ENCODE results near the gene ERFE. TPM values are rescaled to one million over a fixed set of nuclear protein-coding genes. Genes with fewer than 3 reads are reported as not detected.

ERFE gene
- total RNA-seq, 1 experiment from 2014 or later: 2.8 TPM

DNA sequence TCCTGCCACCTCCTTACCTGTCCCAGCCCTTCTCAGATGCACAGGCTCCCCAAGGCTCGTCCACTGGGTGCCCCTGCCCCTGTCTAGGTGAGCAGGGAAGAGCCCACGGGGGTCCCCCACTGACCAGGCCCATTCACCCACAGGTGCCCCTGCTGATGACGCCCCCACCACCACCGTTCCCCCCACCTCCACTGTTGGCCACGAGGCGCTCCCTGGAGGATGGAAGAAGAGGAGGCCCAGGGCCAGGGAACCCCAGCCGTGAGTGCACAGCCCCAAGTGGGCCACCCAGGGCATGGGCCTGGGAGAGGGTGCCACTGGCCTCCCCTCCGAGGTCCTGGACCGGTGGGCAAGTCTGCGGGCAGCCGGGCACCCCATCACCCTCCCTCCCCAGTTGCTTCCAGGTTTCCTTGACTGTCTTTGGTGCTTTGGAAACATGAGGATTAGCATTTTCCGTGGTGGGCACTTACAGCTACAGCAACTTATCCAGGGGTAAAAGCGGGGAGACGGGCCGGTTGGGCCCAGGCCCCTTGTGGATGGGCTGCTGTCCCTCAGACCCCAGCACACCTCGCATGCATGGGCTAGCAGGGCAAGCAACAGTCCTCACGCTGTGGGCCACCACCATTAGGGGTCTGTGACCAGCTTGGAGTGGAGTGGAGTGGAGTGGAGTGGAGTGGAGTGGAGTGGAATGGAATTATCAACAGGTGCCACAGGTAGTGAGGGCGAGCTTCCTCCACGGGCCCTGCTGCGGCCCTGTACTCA, 33.5 kb upstream of the ERFE start:
- H4K20me1 ChIP-seq (ENCODE audit: insufficient read depth, low read depth, low read length): no peaks in the 10 kb centered on the region
- no peak overlapping the region for H3K27ac ChIP-seq (ENCODE audit: low read length)
- no peaks in the 10 kb centered on the region for H3K9me3 ChIP-seq (ENCODE audit: low read length)
- no peaks in the 10 kb centered on the region for H3K36me3 ChIP-seq (ENCODE audit: insufficient read depth, low read length)
- H3K79me2 ChIP-seq (ENCODE audit: low read length): no peaks in the 10 kb centered on the region
- no peaks in the 10 kb centered on the region for H3K27me3 ChIP-seq (ENCODE audit: low read length)
- H3K4me1 ChIP-seq (ENCODE audit: low read length): no peaks in the 10 kb centered on the region
- H3K9me2 ChIP-seq (replicated peaks; ENCODE audit: insufficient read depth, low read length): no peaks in the 10 kb centered on the region
- H3K4me2 ChIP-seq (ENCODE audit: low read depth, low read length, poor library complexity, severe bottlenecking): no peak overlapping the region
- no peak overlapping the region for H2AFZ ChIP-seq (ENCODE audit: low read length)
- DNase-seq: no peak
- H3K4me3 ChIP-seq (ENCODE audit: low read length): no peak overlapping the region
- H3K9ac ChIP-seq (ENCODE audit: low read length): no peak overlapping the region

GRCh38 chr2:238126338-238126737, 32.4 kb upstream of the ERFE start:
- no peaks in the 10 kb centered on the region for H3K4me1 ChIP-seq (ENCODE audit: low read length)
- no peaks in the 10 kb centered on the region for H3K27me3 ChIP-seq (ENCODE audit: low read length)
- no peak overlapping the region for H3K4me3 ChIP-seq (ENCODE audit: low read length)
- no peak overlapping the region for H2AFZ ChIP-seq (ENCODE audit: low read length)
- no peaks in the 10 kb centered on the region for H3K36me3 ChIP-seq (ENCODE audit: insufficient read depth, low read length)
- no peaks in the 10 kb centered on the region for H3K9me2 ChIP-seq (replicated peaks; ENCODE audit: insufficient read depth, low read length)
- H3K9me3 ChIP-seq (ENCODE audit: low read length): no peaks in the 10 kb centered on the region
- no peak overlapping the region for H3K4me2 ChIP-seq (ENCODE audit: low read depth, low read length, poor library complexity, severe bottlenecking)
- DNase-seq: no peak
- no peaks in the 10 kb centered on the region for H3K79me2 ChIP-seq (ENCODE audit: low read length)
- H3K9ac ChIP-seq (ENCODE audit: low read length): no peak overlapping the region
- no peak overlapping the region for H3K27ac ChIP-seq (ENCODE audit: low read length)
- H4K20me1 ChIP-seq (ENCODE audit: insufficient read depth, low read depth, low read length): no peaks in the 10 kb centered on the region

- H3K36me3 ChIP-seq (ENCODE audit: insufficient read depth, low read length): no peaks in the 10 kb centered on the region
- no peaks in the 10 kb centered on the region for H3K79me2 ChIP-seq (ENCODE audit: low read length)
- H4K20me1 ChIP-seq (ENCODE audit: insufficient read depth, low read depth, low read length): no peaks in the 10 kb centered on the region
- DNase-seq: no peak
- H3K27me3 ChIP-seq (ENCODE audit: low read length): no peaks in the 10 kb centered on the region
- H3K4me1 ChIP-seq (ENCODE audit: low read length): no peaks in the 10 kb centered on the region
- no peak overlapping the region for H3K9ac ChIP-seq (ENCODE audit: low read length)
- H3K9me3 ChIP-seq (ENCODE audit: low read length): no peaks in the 10 kb centered on the region
- no peak overlapping the region for H2AFZ ChIP-seq (ENCODE audit: low read length)
- no peaks in the 10 kb centered on the region for H3K9me2 ChIP-seq (replicated peaks; ENCODE audit: insufficient read depth, low read length)
- H3K4me2 ChIP-seq (ENCODE audit: low read depth, low read length, poor library complexity, severe bottlenecking): no peak overlapping the region
- no peak overlapping the region for H3K27ac ChIP-seq (ENCODE audit: low read length)
- no peak overlapping the region for H3K4me3 ChIP-seq (ENCODE audit: low read length)
Measured at GRCh38 chr2:238126775-238127164, 32.0 kb upstream of the ERFE start.

GRCh38 chr2:238127165-238128060, 31.4 kb upstream of the ERFE start:
- no peak overlapping the region for H3K4me2 ChIP-seq (ENCODE audit: low read depth, low read length, poor library complexity, severe bottlenecking)
- no peaks in the 10 kb centered on the region for H3K36me3 ChIP-seq (ENCODE audit: insufficient read depth, low read length)
- no peaks in the 10 kb centered on the region for H3K79me2 ChIP-seq (ENCODE audit: low read length)
- no peaks in the 10 kb centered on the region for H3K9me2 ChIP-seq (replicated peaks; ENCODE audit: insufficient read depth, low read length)
- no peaks in the 10 kb centered on the region for H3K9me3 ChIP-seq (ENCODE audit: low read length)
- no peak overlapping the region for H3K4me3 ChIP-seq (ENCODE audit: low read length)
- H3K27me3 ChIP-seq (ENCODE audit: low read length): no peaks in the 10 kb centered on the region
- H3K9ac ChIP-seq (ENCODE audit: low read length): no peak overlapping the region
- H2AFZ ChIP-seq (ENCODE audit: low read length): no peak overlapping the region
- H3K4me1 ChIP-seq (ENCODE audit: low read length): no peaks in the 10 kb centered on the region
- no peak overlapping the region for H3K27ac ChIP-seq (ENCODE audit: low read length)
- H4K20me1 ChIP-seq (ENCODE audit: insufficient read depth, low read depth, low read length): no peaks in the 10 kb centered on the region
- DNase-seq: no peak

- Histone ChIP-seq H3K9me3 (ENCODE audit: low read length) (no peaks in the 10 kb centered on the region), H3K27me3 (ENCODE audit: low read length) (no peaks in the 10 kb centered on the region), H3K9me2 (replicated peaks; ENCODE audit: insufficient read depth, low read length) (no peaks in the 10 kb centered on the region), H3K27ac (ENCODE audit: low read length) (no peak overlapping the region), H4K20me1 (ENCODE audit: insufficient read depth, low read depth, low read length) (no peaks in the 10 kb centered on the region), H3K4me3 (ENCODE audit: low read length) (no peak overlapping the region), H3K9ac (ENCODE audit: low read length) (no peak overlapping the region), H2AFZ (ENCODE audit: low read length) (no peak overlapping the region), H3K79me2 (ENCODE audit: low read length) (no peaks in the 10 kb centered on the region), H3K36me3 (ENCODE audit: insufficient read depth, low read length) (no peaks in the 10 kb centered on the region), H3K4me1 (ENCODE audit: low read length) (no peaks in the 10 kb centered on the region), H3K4me2 (ENCODE audit: low read depth, low read length, poor library complexity, severe bottlenecking) (no peak overlapping the region)
- no peak for DNase-seq
Measured at GRCh38 chr2:238128061-238128440, 30.7 kb upstream of the ERFE start.

DNA sequence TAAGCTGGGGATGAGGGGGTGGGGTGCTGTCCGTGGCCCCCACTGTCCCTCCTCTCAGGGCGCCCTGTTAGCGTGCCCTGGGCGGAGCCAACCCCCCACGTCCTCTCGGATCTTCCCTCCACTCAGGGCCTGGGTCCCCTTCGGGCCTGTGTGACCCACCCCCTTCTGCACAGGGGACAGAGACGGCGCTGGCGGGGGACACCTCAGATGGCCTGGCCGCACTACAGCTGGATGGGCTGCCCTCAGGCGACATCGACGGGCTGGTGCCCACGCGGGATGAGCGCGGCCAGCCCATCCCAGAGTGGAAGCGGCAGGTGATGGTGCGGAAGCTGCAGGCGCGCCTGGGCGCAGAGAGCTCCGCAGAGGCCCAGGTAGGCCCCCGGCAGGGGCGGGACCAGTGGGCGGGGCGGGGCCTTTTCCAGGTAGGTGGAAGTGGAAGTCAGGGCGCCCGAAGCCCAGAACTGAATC, 30.2 kb upstream of the ERFE start:
- Histone ChIP-seq H3K27me3 (ENCODE audit: low read length) (no peaks in the 10 kb centered on the region), H3K4me1 (ENCODE audit: low read length) (no peaks in the 10 kb centered on the region), H3K9me2 (replicated peaks; ENCODE audit: insufficient read depth, low read length) (no peaks in the 10 kb centered on the region), H3K4me3 (ENCODE audit: low read length) (no peak overlapping the region), H2AFZ (ENCODE audit: low read length) (no peak overlapping the region), H3K27ac (ENCODE audit: low read length) (no peak overlapping the region), H3K79me2 (ENCODE audit: low read length) (no peaks in the 10 kb centered on the region), H3K9ac (ENCODE audit: low read length) (no peak overlapping the region), H3K36me3 (ENCODE audit: insufficient read depth, low read length) (no peaks in the 10 kb centered on the region), H4K20me1 (ENCODE audit: insufficient read depth, low read depth, low read length) (no peaks in the 10 kb centered on the region), H3K9me3 (ENCODE audit: low read length) (no peaks in the 10 kb centered on the region), H3K4me2 (ENCODE audit: low read depth, low read length, poor library complexity, severe bottlenecking) (no peak overlapping the region)
- DNase-seq: no peak

GRCh38 chr2:238129166-238130010, 29.4 kb upstream of the ERFE start:
- H3K4me1 ChIP-seq (ENCODE audit: low read length): no peaks in the 10 kb centered on the region
- DNase-seq: no peak
- no peak overlapping the region for H2AFZ ChIP-seq (ENCODE audit: low read length)
- H3K36me3 ChIP-seq (ENCODE audit: insufficient read depth, low read length): no peaks in the 10 kb centered on the region
- no peak overlapping the region for H3K4me3 ChIP-seq (ENCODE audit: low read length)
- H3K9me3 ChIP-seq (ENCODE audit: low read length): no peaks in the 10 kb centered on the region
- no peaks in the 10 kb centered on the region for H4K20me1 ChIP-seq (ENCODE audit: insufficient read depth, low read depth, low read length)
- H3K27ac ChIP-seq (ENCODE audit: low read length): no peak overlapping the region
- no peak overlapping the region for H3K4me2 ChIP-seq (ENCODE audit: low read depth, low read length, poor library complexity, severe bottlenecking)
- H3K27me3 ChIP-seq (ENCODE audit: low read length): no peaks in the 10 kb centered on the region
- no peaks in the 10 kb centered on the region for H3K9me2 ChIP-seq (replicated peaks; ENCODE audit: insufficient read depth, low read length)
- no peak overlapping the region for H3K9ac ChIP-seq (ENCODE audit: low read length)
- H3K79me2 ChIP-seq (ENCODE audit: low read length): no peaks in the 10 kb centered on the region

Data from Karpas-422 (cell line).